Right lobe of liver (tissue), 6 donors: ENCODE data around the gene POP5. TPM values are rescaled to one million over a fixed set of nuclear protein-coding genes. Genes with fewer than 3 reads are reported as not detected.
A peak's percentile ranks its signal among the peaks of the same experiment; 100 is the strongest.

Experiments
- ATAC-seq, 4 donors: fragments of 200-7000 bp; cut with Tn5 transposase; one replicate each; pipeline ENCODE4 v1.9.1; 2020; ENCODE audit warnings: mild to moderate bottlenecking in 4 of 4, moderate library complexity in 4 of 4
- DNase-seq, 3 donors: peaks; one replicate each; pipeline ENCODE4 v3.0.0-alpha.2; 2020
- H3K27ac ChIP-seq, 3 donors: fragments of 200-600 bp; one replicate each; pipeline ENCODE4 v1.8.0; 2022
- H3K27me3 ChIP-seq, 2 donors: fragments of 200-600 bp; one replicate each; pipeline ENCODE4 v1.8.0; 2022
- H3K36me3 ChIP-seq, 4 donors: fragments of 200-600 bp; sonication (generic) in 1 of 4; one replicate each; pipeline versions ENCODE4 v1.5.1 to v1.8.0; 2017 to 2022; ENCODE audit warnings: control low read depth in 1 of 4
- H3K4me1 ChIP-seq, 4 donors: fragments of 200-600 bp; sonication (generic) in 1 of 4; one replicate each; pipeline versions ENCODE4 v1.5.1 to v1.8.0; 2017 to 2022; ENCODE audit warnings: control low read depth in 1 of 4
- H3K4me3 ChIP-seq, 3 donors: fragments of 200-600 bp; one replicate each; pipeline ENCODE4 v1.8.0; 2022
- H3K9me3 ChIP-seq, 4 donors: fragments of 200-600 bp; sonication (generic) in 1 of 4; one replicate each; pipeline versions ENCODE4 v1.5.1 to v1.8.0; 2017 to 2022; ENCODE audit warnings: control low read depth in 1 of 4
- POLR2A ChIP-seq: fragments of 450-650 bp; IDR thresholded peaks from one replicate; pipeline ENCODE4 v1.6.1; 2017; ENCODE audit warnings: antibody characterized with exemption, mild to moderate bottlenecking
- WGBS: methylation state at CpG from one replicate; pipeline ENCODE4 v1.1.6; 2018; ENCODE audit warnings: low coverage, low lambda C conversion rate; ENCODE audit not compliant: insufficient coverage; ENCODE audit errors: missing lambda C conversion rate; 5-methylcytosine and 5-hydroxymethylcytosine counted together
- intact Hi-C, 2 donors: fragments of 100-400 bp; cut with DNase I; formaldehyde crosslinking; loops; one replicate each; pipeline versions ENCODE4 v1.11.2 to v1.14.1; 2022
- total RNA-seq, 6 experiments: library from RNA; depleted of rRNA in 2 of 6; stranded (reverse); fragments of >200 nt in 2 of 6; fragmentation: NEBNext Ultra II Directional in 3 of 6; extraction: Animal tissue kit (Norgen Biotek cat#: 25700) in 3 of 6; gene quantifications; one replicate each; pipeline versions ENCODE4 v1.1.0 to v1.2.4, GENCODE V29; 2016 to 2023
- TF ChIP-seq, protein P1 (sequence below), 4 donors: fragments of 200-600 bp in 3 of 4; fragments of 450-650 bp in 1 of 4; IDR thresholded peaks; one replicate each; pipeline versions ENCODE4 v1.5.1 to v1.8.0; 2016 to 2022; ENCODE audit warnings: antibody characterized with exemption in 4 of 4, mild to moderate bottlenecking in 2 of 4
- donor health status: DM: no; HTN: yes; CAD: no.
- donor health status: DM: no; HTN: no; CAD: no.
- donor health status: DM: no; HTN: no; CAD: no.
- donor health status: DM: no; HTN: yes; CAD: no.
- donor health status: DM: no; HTN: yes; CAD: no.

Gene POP5
- total RNA-seq, 6 experiments from 2014 or later, result 14.2 to 29.2 (median 23.0) TPM

DNA sequence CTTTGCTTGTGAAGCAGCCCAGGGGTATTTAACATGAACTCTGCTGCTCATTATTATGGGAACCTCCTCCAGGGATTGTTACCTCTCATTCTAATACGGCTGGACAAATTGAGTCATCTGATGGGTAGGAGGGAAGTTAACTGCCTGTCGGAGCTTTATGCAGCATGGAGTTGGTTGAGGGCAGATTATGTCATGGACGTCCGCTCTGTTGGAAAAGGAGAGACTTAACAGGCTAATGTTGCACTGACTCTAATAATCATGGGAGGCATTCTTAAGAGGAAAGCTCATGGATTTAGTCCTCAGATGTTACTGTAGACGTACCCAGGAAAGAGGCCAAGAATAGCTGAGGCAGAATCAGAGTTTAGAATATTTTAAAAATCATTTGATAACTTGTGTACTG, 9.9 kb downstream of the POP5 start:
- intact Hi-C loops, result no loop called here
- DNase-seq, result no peak
- ATAC-seq, result no peak

DNA sequence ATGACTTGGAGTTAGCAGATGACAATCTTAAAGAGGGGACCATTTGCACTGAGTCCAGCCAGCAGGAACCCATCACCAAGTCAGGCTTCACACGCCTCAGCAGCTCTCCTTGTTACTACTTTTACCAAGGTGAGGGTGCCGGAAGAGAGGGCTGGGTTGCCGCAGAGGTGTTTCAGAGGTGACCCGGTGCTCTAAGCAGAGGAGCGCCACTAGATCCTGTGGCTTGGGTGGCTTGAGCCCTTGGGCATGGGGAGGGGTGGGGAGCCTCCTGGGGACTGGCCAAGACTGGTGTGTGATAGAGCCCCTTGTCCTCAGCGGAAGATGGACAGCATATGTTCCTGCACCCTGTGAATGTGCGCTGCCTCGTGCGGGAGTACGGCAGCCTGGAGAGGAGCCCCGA, 17.7 kb downstream of the POP5 start:
- no peak overlapping the region for H3K27ac ChIP-seq
- 80% methylated on average over 4 of the region's 11 CpGs for WGBS

More for the DNA sequence above, 9.9 kb downstream of the POP5 start:
- no peaks in the 10 kb centered on the region for H3K27me3 ChIP-seq
- TF ChIP-seq, protein P1, sequence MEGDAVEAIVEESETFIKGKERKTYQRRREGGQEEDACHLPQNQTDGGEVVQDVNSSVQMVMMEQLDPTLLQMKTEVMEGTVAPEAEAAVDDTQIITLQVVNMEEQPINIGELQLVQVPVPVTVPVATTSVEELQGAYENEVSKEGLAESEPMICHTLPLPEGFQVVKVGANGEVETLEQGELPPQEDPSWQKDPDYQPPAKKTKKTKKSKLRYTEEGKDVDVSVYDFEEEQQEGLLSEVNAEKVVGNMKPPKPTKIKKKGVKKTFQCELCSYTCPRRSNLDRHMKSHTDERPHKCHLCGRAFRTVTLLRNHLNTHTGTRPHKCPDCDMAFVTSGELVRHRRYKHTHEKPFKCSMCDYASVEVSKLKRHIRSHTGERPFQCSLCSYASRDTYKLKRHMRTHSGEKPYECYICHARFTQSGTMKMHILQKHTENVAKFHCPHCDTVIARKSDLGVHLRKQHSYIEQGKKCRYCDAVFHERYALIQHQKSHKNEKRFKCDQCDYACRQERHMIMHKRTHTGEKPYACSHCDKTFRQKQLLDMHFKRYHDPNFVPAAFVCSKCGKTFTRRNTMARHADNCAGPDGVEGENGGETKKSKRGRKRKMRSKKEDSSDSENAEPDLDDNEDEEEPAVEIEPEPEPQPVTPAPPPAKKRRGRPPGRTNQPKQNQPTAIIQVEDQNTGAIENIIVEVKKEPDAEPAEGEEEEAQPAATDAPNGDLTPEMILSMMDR (IDR thresholded peaks at IDR 0.05), result no peak
- TF ChIP-seq POLR2A, result no peak
- H3K36me3 ChIP-seq, result peaks cover 28 to 99% (median 61%) of the 10 kb centered on the region in 4 donors
- H3K9me3 ChIP-seq, result no peaks in the 10 kb centered on the region
- no peaks in the 10 kb centered on the region for H3K4me1 ChIP-seq
- H3K27ac ChIP-seq, result no peak overlapping the region
- no peak overlapping the region for H3K4me3 ChIP-seq
- WGBS, result 62% methylated on average over 5 of the region's 5 CpGs

DNA sequence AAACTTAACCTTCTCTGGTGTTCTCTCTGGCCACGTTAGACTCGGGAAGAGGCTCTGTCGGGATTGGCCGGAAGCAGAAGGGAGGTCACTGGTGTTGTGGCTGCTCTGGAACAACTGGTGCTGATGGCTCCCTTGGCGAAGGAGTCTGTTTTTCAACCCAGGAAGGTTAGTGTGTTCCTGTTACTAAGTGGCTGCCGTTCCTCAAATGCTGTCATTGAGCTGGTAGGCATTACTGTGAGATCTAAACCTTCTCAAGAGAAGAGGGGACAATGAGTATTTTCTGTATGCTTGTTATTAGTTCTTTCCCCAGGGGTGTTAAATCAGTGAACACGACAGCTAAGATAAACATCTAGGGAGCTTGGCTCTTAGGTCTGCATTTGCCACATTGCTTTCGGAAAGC, 18.3 kb downstream of the POP5 start:
- TF ChIP-seq, protein P1 (IDR thresholded peaks at IDR 0.05), result no peak
- TF ChIP-seq POLR2A, result no peak
- Histone ChIP-seq H3K27me3 (no peaks in the 10 kb centered on the region), H3K9me3 (no peaks in the 10 kb centered on the region), H3K4me1 (no peaks in the 10 kb centered on the region), H3K4me3 (no peak overlapping the region), H3K36me3 (peaks cover 26 to 96% (median 66%) of the 10 kb centered on the region in 4 donors), H3K27ac (no peak overlapping the region)
- intact Hi-C loops, result loop anchor here in 1 of 2 donors (10.0 kb wide), 1 partner anchor 108 kb away; no protein-coding TSS in a partner anchor
- 88% methylated on average over 8 of the region's 8 CpGs for WGBS
- DNase-seq (no peak), ATAC-seq (no peak)

More for the DNA sequence above, 17.7 kb downstream of the POP5 start:
- peaks cover 26 to 96% (median 67%) of the 10 kb centered on the region in 4 donors for H3K36me3 ChIP-seq
- H3K9me3 ChIP-seq, result no peaks in the 10 kb centered on the region
- peak in 2 of 4 donors; percentile 19 to 36 for ATAC-seq
- TF ChIP-seq, protein P1 (IDR thresholded peaks at IDR 0.05), result no peak
- no peak for TF ChIP-seq POLR2A
- DNase-seq, result no peak
- no peaks in the 10 kb centered on the region for H3K27me3 ChIP-seq
- no peak overlapping the region for H3K4me3 ChIP-seq
- no peaks in the 10 kb centered on the region for H3K4me1 ChIP-seq
- intact Hi-C loops, result loop anchor here in 1 of 2 donors (10.0 kb wide), 1 partner anchor 109 kb away; no protein-coding TSS in a partner anchor

DNA sequence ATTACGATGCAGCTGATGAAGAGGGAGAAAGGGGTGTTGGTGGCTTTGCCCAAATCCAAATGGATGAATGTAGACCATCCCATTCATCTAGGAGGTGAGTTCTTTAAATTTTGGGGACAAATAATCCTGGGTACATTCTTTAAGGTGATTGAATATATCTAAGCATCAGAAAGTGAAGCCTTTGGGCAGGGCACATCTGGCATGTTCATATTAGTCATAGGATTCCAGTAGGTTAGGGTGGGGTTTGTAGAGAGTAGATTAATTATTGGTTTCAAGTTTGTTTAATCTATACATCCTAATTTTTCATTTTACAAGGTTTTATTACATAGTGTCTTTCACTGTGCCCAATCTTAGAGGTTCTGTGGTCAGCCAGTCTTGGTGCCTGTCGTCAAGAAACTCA, 23.6 kb downstream of the POP5 start:
- Histone ChIP-seq H3K4me1 (peaks cover 0 to 2% (median 0%) of the 10 kb centered on the region in 4 donors), H3K9me3 (no peaks in the 10 kb centered on the region), H3K36me3 (peaks cover 24 to 84% (median 53%) of the 10 kb centered on the region in 4 donors), H3K27me3 (no peaks in the 10 kb centered on the region), H3K4me3 (no peak overlapping the region), H3K27ac (no peak overlapping the region)
- ATAC-seq (no peak), DNase-seq (no peak)
- no peak for TF ChIP-seq POLR2A
- TF ChIP-seq, protein P1 (IDR thresholded peaks at IDR 0.05), result no peak
- intact Hi-C loops, result no loop called here
- 89% methylated on average over 2 of the region's 2 CpGs for WGBS
